ENCODE measurements around the gene CLEC14A. TPM values are rescaled to one million over a fixed set of nuclear protein-coding genes. Genes with fewer than 3 reads are reported as not detected.
A peak's percentile ranks its signal among the peaks of the same experiment; 100 is the strongest.

CLEC14A gene
- total RNA-seq, 3 donors from 2014 or later = 0.10 TPM; not detected in 2

DNA sequence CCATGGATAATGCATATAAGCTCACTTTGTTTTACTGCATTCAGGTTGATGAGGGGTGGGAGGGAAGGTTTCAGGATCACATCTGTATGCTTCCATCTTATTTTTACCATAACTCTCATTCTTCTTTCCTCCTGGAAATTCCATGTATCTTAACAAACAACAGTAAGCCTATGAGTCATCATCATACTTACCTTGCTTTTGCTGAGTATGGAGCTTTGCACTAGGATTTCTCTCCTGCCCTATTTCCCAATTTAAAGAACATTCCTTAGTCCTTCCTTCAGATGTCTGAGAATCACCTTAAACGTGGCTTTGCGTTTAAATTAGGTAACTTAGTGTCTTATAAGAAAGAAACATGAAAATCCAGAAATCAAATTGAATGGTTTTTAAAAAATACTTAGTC lies 1.6 kb upstream of the CLEC14A start:
- H3K36me3 Mint-ChIP-seq (ENCODE audit: insufficient read depth) = no peaks in the 10 kb centered on the region

DNA sequence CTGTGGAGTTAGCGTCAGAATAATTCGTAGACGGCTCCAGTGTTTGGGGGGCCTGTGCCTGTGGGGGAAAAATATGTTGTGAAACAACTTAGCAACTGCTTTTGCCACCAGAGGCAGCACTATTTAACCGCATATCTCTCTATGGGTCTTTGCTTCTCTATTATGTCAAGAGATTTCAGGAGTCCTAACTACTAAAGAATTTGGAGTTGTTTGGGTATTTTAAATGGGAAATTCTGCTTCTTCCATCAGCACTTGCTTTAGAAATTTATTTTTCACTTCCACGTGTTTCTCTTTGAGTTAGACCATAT lies 594 bp upstream of the CLEC14A start:
- H3K27me3 Mint-ChIP-seq (ENCODE audit: low read depth) = peaks cover 18% of the 10 kb centered on the region
- ATAC-seq (no peak), DNase-seq (no peak)
- H3K36me3 Mint-ChIP-seq (ENCODE audit: insufficient read depth) = no peaks in the 10 kb centered on the region
- H3K4me1 Mint-ChIP-seq (ENCODE audit: low read depth) = peaks cover 9% of the 10 kb centered on the region
- peak overlapping the region; percentile 64 for H3K4me3 Mint-ChIP-seq
- peaks cover 2% of the 10 kb centered on the region for H3K9me3 Mint-ChIP-seq

More for the DNA sequence above, 1.6 kb upstream of the CLEC14A start:
- no peak for ATAC-seq
- H3K27me3 Mint-ChIP-seq (ENCODE audit: low read depth) = peaks cover 18% of the 10 kb centered on the region
- peaks cover 9% of the 10 kb centered on the region for H3K9me3 Mint-ChIP-seq
- H3K4me3 Mint-ChIP-seq = no peak overlapping the region
- H3K4me1 Mint-ChIP-seq (ENCODE audit: low read depth) = peaks cover 9% of the 10 kb centered on the region
- no peak for DNase-seq

DNA sequence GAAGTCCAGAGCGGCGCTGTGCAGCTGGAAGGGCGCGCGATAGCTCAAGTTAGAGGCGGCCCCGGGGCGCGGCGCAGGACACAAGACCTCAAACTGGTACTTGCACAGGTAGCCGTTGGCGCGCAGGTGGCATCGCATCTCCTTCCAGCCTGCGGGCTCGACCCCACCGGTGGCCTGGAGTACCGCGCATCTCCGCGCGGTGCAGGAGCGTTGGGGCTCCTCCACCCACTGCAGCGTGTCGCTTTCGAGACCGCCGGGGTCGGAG lies 553 bp downstream of the CLEC14A start:
- H3K27me3 Mint-ChIP-seq (ENCODE audit: low read depth) = peaks cover 18% of the 10 kb centered on the region
- no peak for DNase-seq
- peak overlapping the region; percentile 31 for H3K4me3 Mint-ChIP-seq
- H3K4me1 Mint-ChIP-seq (ENCODE audit: low read depth) = peaks cover 9% of the 10 kb centered on the region
- no peaks in the 10 kb centered on the region for H3K9me3 Mint-ChIP-seq
- H3K36me3 Mint-ChIP-seq (ENCODE audit: insufficient read depth) = no peaks in the 10 kb centered on the region
- ATAC-seq = peak; percentile 62 to 67

DNA sequence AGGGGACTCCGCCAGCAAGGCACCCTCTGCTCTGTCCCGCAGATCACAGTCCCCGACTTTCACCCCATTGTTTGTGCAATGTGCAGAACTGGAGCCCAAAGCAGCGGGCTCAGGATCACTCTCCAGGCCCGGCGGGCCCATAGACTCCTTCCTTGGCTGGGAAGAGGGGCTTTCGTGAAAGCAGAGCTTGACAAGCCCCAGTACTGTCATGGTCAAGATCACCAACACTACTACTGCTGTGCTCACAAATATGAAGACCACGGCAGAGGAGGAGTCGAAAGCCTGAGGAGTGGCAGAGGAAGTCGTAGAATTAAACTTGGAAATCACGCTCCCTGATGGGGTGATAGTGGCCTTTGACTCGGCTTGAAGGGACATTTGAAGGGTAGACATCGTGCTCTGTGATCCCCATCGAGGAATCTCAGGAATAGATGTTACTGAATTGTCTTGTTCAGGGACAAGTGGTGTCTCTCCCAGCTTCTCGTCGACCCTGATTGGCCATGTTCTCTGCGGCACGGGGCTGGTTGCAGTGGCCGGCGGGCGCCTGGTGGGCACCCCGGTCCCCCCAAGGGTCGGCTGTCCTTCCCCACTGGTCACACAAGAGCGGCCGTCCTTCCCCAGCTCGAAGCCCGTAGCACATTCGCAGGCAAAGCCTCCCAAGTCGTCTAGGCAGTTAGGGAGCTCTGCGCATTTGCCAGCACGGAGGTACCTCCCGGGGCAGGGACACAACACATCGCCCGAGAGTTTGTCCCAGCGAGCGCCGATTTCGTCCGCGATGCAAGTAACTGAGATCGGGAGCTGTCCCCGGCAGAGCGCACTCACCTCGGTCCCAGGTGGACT lies 1.1 kb downstream of the CLEC14A start:
- no peaks in the 10 kb centered on the region for H3K36me3 Mint-ChIP-seq (ENCODE audit: insufficient read depth)
- H3K4me1 Mint-ChIP-seq (ENCODE audit: low read depth) = peaks cover 9% of the 10 kb centered on the region
- ATAC-seq (no peak), DNase-seq (no peak)
- no peaks in the 10 kb centered on the region for H3K9me3 Mint-ChIP-seq
- peak overlapping the region; percentile 31 for H3K4me3 Mint-ChIP-seq
- H3K27me3 Mint-ChIP-seq (ENCODE audit: low read depth) = peaks cover 18% of the 10 kb centered on the region

DNA sequence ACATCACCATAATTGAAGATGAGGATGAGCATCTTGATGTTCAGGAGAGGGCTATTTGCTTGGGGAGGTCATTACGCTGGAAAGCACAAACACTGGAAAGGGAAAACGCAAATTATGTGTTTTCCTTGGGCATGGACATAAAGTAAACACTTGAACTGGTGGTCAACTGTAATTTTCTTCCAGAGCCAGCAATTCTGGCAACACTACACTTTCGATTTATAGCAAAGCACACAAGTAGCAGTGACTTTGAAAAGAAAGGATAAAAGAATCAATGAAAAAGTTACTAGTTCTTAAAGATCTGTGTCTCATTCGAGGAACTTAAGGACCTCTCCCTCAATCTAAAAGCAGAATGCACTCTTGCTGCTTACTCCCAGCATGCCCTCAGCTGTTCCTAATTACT lies 2.2 kb downstream of the CLEC14A start:
- Mint-ChIP-seq H3K36me3 (ENCODE audit: insufficient read depth) (no peaks in the 10 kb centered on the region), H3K9me3 (no peaks in the 10 kb centered on the region), H3K4me1 (ENCODE audit: low read depth) (peaks cover 9% of the 10 kb centered on the region), H3K27me3 (ENCODE audit: low read depth) (peaks cover 16% of the 10 kb centered on the region), H3K4me3 (no peak overlapping the region)
- ATAC-seq (no peak), DNase-seq (no peak)

DNA sequence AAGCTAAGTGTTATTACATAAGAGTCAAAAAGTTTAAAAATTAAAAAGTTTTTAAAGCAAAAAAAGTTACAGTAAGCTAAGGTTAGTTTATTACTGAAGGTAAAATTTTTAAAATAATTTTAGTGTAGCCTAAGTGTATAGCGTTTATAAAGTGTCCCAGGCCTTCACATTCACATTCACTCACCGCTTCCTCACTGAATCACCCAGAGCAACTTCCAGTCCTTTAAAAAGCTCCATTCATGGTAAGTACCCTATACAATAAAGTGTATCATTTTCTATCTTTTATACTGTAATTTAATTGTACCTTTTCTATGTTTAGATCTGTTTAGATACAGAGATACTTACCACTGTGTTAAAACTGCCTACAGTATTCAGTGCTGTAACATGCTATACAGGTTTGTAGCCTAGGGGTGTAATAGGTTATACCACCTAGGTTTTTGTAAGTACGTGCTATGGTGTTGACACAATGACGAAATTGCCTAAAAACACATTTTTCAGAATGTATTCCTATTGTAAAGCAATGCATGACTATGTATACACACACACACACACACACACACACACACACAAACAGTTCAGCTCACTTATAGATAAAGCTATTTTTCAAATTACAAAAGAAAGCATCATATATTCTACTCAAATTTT lies 3.7 kb downstream of the CLEC14A start:
- no peak for ATAC-seq
- DNase-seq = no peak
- Mint-ChIP-seq H3K4me3 (no peak overlapping the region), H3K9me3 (no peaks in the 10 kb centered on the region), H3K27me3 (ENCODE audit: low read depth) (peaks cover 16% of the 10 kb centered on the region), H3K36me3 (ENCODE audit: insufficient read depth) (no peaks in the 10 kb centered on the region), H3K4me1 (ENCODE audit: low read depth) (peaks cover 9% of the 10 kb centered on the region)

DNA sequence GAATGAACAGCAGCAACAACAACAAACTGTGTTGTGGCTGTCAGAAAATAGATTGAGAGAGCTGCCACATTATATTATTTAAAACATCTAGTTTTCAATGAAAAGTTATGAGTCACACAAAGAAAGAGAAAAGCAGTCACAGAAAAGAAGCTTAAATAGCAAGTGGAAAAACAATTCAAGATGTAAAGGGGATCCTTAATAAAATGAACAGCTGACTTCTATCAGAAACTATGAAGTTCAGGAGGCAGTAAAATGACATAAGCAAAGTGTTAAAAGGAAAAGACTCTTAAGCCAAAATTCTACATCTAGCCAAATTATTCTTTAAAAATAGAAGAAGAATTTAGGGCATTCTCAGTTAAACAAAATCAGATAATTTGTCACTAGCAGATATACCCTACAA lies 5.6 kb downstream of the CLEC14A start:
- no peak for ATAC-seq

DNA sequence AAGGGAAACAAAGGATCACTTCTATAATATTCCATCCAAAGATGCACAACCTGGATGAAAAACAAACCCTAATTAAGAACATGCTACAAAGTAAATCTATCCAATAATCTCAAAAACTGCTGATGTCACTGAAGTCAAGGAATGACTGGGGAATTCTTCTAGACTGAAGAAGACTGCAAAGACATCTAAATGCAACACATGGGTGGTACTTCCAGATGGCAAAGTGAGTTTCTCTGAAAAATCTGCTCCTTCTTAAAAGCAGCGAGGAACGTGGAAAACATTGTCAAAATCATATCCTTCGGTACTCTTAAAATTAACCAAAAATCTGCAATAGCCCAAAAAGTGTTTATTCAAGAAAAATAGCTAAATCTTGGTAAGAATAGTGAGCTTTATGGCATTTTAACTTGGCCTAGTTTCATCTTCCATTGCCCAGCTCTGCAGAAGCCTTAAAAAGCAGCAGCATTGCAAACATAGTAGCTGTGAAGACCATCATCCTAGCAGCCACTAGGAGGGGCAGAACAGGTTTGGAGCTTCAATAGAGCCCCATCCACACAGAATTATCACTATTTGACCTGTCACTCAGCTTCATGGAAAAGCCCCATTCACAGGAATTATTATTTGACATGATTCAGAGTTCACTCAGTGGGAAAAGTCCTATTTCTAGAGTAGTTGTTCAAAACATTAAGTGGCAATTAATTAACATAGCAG lies 7.4 kb downstream of the CLEC14A start:
- H3K9me3 Mint-ChIP-seq = no peaks in the 10 kb centered on the region
- H3K27me3 Mint-ChIP-seq (ENCODE audit: low read depth) = peaks cover 2% of the 10 kb centered on the region
- no peak for DNase-seq
- no peak for ATAC-seq
- H3K4me1 Mint-ChIP-seq (ENCODE audit: low read depth) = no peaks in the 10 kb centered on the region
- no peaks in the 10 kb centered on the region for H3K36me3 Mint-ChIP-seq (ENCODE audit: insufficient read depth)
- H3K4me3 Mint-ChIP-seq = no peak overlapping the region

More for the DNA sequence above, 5.6 kb downstream of the CLEC14A start:
- no peak overlapping the region for H3K4me3 Mint-ChIP-seq
- peaks cover 4% of the 10 kb centered on the region for H3K4me1 Mint-ChIP-seq (ENCODE audit: low read depth)
- no peak for DNase-seq
- no peaks in the 10 kb centered on the region for H3K36me3 Mint-ChIP-seq (ENCODE audit: insufficient read depth)
- no peaks in the 10 kb centered on the region for H3K9me3 Mint-ChIP-seq
- peaks cover 7% of the 10 kb centered on the region for H3K27me3 Mint-ChIP-seq (ENCODE audit: low read depth)

DNA sequence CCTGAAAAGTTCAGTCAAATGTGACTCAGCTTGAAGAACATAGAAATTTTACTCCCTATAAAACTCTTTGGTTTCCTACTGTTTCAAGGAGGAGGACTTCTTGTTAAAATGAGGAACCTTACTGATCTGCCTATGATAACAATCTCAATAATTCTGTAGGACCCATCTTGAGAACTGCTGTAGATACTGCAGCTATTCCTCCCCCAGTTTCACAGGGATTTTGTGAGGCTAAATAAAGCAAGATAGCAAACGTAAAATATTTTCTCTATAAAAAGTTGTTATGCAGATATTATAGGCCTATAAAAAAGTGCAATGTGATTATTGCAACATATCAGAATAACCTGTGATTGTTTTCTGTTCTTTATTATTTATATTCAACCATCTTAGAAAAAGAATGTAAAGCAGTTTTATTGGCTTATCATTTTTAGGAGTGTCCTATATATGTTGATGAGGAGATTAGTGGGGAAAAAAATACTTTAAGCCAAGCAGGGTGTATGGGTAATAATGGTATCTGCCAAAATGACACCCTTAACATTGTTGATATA lies 12.1 kb downstream of the CLEC14A start:
- no peaks in the 10 kb centered on the region for H3K4me1 Mint-ChIP-seq (ENCODE audit: low read depth)
- no peak overlapping the region for H3K4me3 Mint-ChIP-seq
- H3K9me3 Mint-ChIP-seq = no peaks in the 10 kb centered on the region
- no peak for DNase-seq
- ATAC-seq = no peak
- no peaks in the 10 kb centered on the region for H3K36me3 Mint-ChIP-seq (ENCODE audit: insufficient read depth)
- H3K27me3 Mint-ChIP-seq (ENCODE audit: low read depth) = peaks cover 2% of the 10 kb centered on the region

DNA sequence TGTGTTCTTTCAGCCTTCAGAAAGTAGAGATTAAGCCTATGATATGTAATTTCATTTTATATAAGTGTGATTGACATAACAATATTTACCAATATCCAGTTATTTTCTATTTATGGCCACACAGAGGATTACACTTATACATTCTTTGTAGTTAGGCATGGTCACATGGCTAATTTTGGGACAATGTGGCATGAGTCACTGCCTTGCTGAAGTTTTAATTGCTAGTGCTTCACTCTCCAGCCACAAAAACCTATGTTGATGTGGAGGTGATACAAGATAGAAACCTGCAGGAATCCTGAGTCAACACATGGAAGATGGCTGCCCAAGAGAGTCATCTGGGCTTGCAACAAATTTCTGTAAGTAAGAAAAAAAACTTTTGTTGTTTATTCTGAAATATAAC lies 17.0 kb downstream of the CLEC14A start:
- Mint-ChIP-seq H3K36me3 (ENCODE audit: insufficient read depth) (no peaks in the 10 kb centered on the region), H3K4me3 (no peak overlapping the region), H3K9me3 (no peaks in the 10 kb centered on the region), H3K27me3 (ENCODE audit: low read depth) (no peaks in the 10 kb centered on the region), H3K4me1 (ENCODE audit: low read depth) (no peaks in the 10 kb centered on the region)
- ATAC-seq (no peak), DNase-seq (no peak)

DNA sequence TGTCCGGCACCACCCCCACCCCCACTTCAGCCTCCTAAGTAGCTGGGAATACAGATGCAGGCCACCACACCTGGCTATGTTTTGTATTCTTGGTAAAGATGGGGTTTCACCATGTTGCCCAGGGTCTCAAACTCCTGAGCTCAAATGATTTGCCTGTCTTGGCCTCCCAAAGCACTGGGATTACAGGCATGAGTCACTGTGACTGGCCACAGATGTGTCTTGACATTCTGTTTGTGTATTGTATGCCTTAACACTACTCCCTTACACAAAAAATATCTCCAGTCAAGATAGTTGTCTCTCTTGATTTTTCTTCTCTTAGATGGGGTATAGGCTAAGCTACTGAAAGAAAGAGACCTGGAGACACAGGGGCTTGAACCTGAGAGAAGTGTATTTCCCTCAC lies 17.6 kb downstream of the CLEC14A start:
- no peak overlapping the region for H3K4me3 Mint-ChIP-seq
- no peak for ATAC-seq
- no peaks in the 10 kb centered on the region for H3K36me3 Mint-ChIP-seq (ENCODE audit: insufficient read depth)
- DNase-seq = no peak
- no peaks in the 10 kb centered on the region for H3K4me1 Mint-ChIP-seq (ENCODE audit: low read depth)
- H3K27me3 Mint-ChIP-seq (ENCODE audit: low read depth) = no peaks in the 10 kb centered on the region
- H3K9me3 Mint-ChIP-seq = no peaks in the 10 kb centered on the region

DNA sequence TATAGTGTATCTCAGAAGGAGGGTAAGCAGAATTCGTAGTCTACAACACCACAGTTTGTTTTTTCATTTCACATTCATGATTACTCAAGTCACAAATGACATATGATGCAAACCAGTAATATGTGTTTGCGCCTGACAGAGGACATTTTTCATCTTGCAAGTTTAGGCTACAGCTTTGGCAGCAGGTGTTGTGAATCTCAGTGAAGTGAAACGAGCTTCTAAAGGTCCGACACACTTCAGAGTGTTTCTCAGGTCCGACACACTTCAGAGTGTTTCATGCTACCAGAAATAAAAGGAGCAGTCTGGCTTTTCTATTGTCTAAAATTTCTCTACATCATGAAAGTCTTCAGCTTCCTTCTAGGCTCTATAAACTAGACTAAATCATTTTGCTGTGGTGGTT lies 22.7 kb downstream of the CLEC14A start:
- Mint-ChIP-seq H3K36me3 (ENCODE audit: insufficient read depth) (no peaks in the 10 kb centered on the region), H3K4me3 (no peak overlapping the region), H3K9me3 (no peaks in the 10 kb centered on the region), H3K4me1 (ENCODE audit: low read depth) (no peaks in the 10 kb centered on the region), H3K27me3 (ENCODE audit: low read depth) (peaks cover under 1% of the 10 kb centered on the region)
- ATAC-seq (no peak), DNase-seq (no peak)

DNA sequence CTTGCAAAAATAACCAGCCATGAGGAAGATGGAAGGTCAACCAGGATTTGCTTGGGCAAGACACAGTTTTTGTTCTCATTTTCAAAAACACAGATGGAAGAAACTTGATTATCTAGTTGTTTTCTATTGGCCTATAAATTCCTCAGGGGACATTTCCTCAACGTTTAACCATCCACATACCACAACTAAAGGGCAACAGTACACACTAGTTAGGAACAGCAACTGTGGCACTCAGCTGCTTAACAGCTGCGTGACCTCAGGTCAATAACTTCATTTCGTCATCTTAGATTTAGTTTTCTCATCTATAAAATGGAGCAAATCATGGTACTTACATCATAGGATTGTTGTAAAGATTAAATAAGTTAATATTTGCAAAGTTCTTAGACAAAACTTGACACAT lies 29.5 kb downstream of the CLEC14A start:
- Mint-ChIP-seq H3K9me3 (no peaks in the 10 kb centered on the region), H3K27me3 (ENCODE audit: low read depth) (peaks cover 6% of the 10 kb centered on the region), H3K4me3 (no peak overlapping the region), H3K4me1 (ENCODE audit: low read depth) (no peaks in the 10 kb centered on the region), H3K36me3 (ENCODE audit: insufficient read depth) (no peaks in the 10 kb centered on the region)
- ATAC-seq (no peak), DNase-seq (no peak)

DNA sequence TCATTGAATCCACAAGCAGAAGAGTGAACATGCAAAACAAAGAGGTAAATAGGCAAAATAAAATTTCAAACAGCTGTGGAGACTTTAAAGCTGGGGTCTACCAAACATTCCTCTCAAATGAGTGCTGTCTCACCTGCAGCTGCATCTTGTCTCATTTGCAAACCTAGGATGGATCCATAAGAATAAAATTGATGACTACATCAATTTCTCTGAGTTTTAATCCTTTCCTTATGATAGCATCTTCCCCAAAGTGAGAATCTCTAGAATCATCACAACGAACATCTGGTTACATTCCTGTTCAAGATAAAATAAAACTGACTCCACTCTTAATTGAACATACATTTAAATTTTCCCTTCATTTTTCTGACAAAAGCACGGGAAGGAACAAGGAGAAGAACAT lies 29.9 kb downstream of the CLEC14A start:
- DNase-seq = no peak
- no peaks in the 10 kb centered on the region for H3K4me1 Mint-ChIP-seq (ENCODE audit: low read depth)
- H3K36me3 Mint-ChIP-seq (ENCODE audit: insufficient read depth) = no peaks in the 10 kb centered on the region
- H3K27me3 Mint-ChIP-seq (ENCODE audit: low read depth) = peaks cover 6% of the 10 kb centered on the region
- H3K9me3 Mint-ChIP-seq = no peaks in the 10 kb centered on the region
- H3K4me3 Mint-ChIP-seq = no peak overlapping the region
- no peak for ATAC-seq

DNA sequence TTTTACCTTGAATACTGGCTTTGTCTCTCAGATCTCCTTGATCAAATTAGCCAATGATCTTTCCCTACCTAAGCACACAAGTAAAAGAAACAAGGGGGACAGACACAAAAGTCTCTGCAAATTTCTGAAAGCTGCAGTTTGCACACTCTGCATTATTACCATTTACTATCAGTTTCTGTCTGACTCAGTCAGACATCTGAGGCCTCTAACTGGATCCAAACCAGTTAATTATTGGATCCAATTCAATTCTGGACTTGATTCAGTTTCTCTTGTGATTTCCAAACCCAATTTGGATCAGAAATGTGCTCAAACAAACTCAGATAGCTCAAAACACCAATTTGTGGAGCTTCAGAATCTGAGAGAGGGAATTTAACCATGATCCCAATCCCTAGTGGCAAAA lies 31.6 kb downstream of the CLEC14A start:
- H3K4me3 Mint-ChIP-seq = no peak overlapping the region
- no peaks in the 10 kb centered on the region for H3K9me3 Mint-ChIP-seq
- H3K4me1 Mint-ChIP-seq (ENCODE audit: low read depth) = no peaks in the 10 kb centered on the region
- no peak for ATAC-seq
- no peak for DNase-seq
- peaks cover 6% of the 10 kb centered on the region for H3K27me3 Mint-ChIP-seq (ENCODE audit: low read depth)
- H3K36me3 Mint-ChIP-seq (ENCODE audit: insufficient read depth) = no peaks in the 10 kb centered on the region

Data from activated T-cell treated with anti-CD3 and anti-CD28 coated beads, Interleukin-2, amount 50 U/mL, for 4 hours (primary cell).